K562 (cell line): Measurements from ENCODE around the gene PIK3R1. TPM values are rescaled to one million over a fixed set of nuclear protein-coding genes. Genes with fewer than 3 reads are reported as not detected.

Experiments
- ATAC-seq: fragments of 200-7000 bp; cut with Tn5 transposase; 3 replicates; pipeline ENCODE4 v1.9.1; 2020; ENCODE audit warnings: moderate library complexity
- BruUV-seq: library from RNA; stranded (reverse); fragments of 400-500 nt; replicated peaks from 2 replicates; lab custom pipeline; 2021; lab: Mats Ljungman, UMichigan
- CTCF ChIA-PET: fragments of 300-600 bp; formaldehyde crosslinking; extraction: SDS; loops from one replicate; lab custom pipeline; 2021; ENCODE audit warnings: low intra/inter-chr PET ratio; lab: Yijun Ruan, JAX
- POLR2A ChIA-PET: fragments of 300-600, 350-650 bp; sonication (Branson Sonifier 250); formaldehyde crosslinking; extraction: SDS; loops from one replicate; lab custom pipeline; 2021; ENCODE audit warnings: antibody characterized with exemption, inconsistent platforms; lab: Yijun Ruan, JAX
- DNase-seq, 4 experiments: peaks; one replicate each; pipeline versions ENCODE4 v3.0.0 to v3.0.0-alpha.2; 2011 to 2018; ENCODE audit warnings: low spot score in 3 of 4, mixed read lengths in 3 of 4; ENCODE audit errors: extremely low read depth in 1 of 4
- FAIRE-seq: peaks from 2 replicates; lab custom pipeline; 2011; peaks lifted over from hg19 to GRCh38; lab: Jason Lieb, UNC
- H2AFZ ChIP-seq: 2 replicates; pipeline ENCODE4 v1.6.0; 2011; ENCODE audit warnings: low read depth, low read length, control low read depth, inconsistent platforms
- H3K27ac ChIP-seq: fragments of 200-600 bp; 3 replicates; pipeline ENCODE4 v1.8.0; 2011; ENCODE audit warnings: low read depth, mild to moderate bottlenecking, control low read depth, inconsistent platforms, low read length, moderate library complexity, mixed read lengths; ENCODE audit errors: extremely low read depth
- H3K27me3 ChIP-seq, 2 experiments: fragments of 300-600 bp in 1 of 2; 2 replicates in 1 of 2; 3 replicates in 1 of 2; pipeline versions ENCODE4 v1.6.0 to v1.8.0; 2011; ENCODE audit warnings: inconsistent platforms in 2 of 2, low read length in 2 of 2, mild to moderate bottlenecking in 1 of 2, mixed read lengths in 1 of 2, moderate library complexity in 1 of 2; ENCODE audit not compliant: control insufficient read depth in 2 of 2, insufficient read depth in 2 of 2
- H3K36me3 ChIP-seq: fragments of 300-600 bp; 3 replicates; pipeline ENCODE4 v1.8.0; 2011; ENCODE audit warnings: mild to moderate bottlenecking, low read length, inconsistent platforms; ENCODE audit not compliant: control insufficient read depth, insufficient read depth
- H3K4me1 ChIP-seq, 2 experiments: fragments of 200-600 bp in 1 of 2; replicated peaks in 1 of 2; 2 replicates in 1 of 2; 3 replicates in 1 of 2; pipeline versions ENCODE4 v1.5.1 to v1.8.0; 2011; ENCODE audit warnings: inconsistent platforms in 2 of 2, low read length in 2 of 2, mild to moderate bottlenecking in 1 of 2, mixed read lengths in 1 of 2, moderate library complexity in 1 of 2; ENCODE audit not compliant: control insufficient read depth in 2 of 2, insufficient read depth in 2 of 2
- H3K4me2 ChIP-seq: 2 replicates; pipeline ENCODE4 v1.6.1; 2011; ENCODE audit warnings: low read length, control low read depth, inconsistent platforms, mixed read lengths; ENCODE audit not compliant: insufficient read depth
- H3K4me3 ChIP-seq: fragments of 200-600 bp; sonication (generic), shearing (Covaris generic); 2 replicates; pipeline ENCODE4 v1.5.1; 2016; ENCODE audit warnings: control low read depth, inconsistent platforms
- H3K79me2 ChIP-seq: fragments of 200-600 bp; 3 replicates; pipeline ENCODE4 v1.8.0; 2011; ENCODE audit warnings: low read length, inconsistent platforms; ENCODE audit not compliant: control insufficient read depth, insufficient read depth
- H3K9ac ChIP-seq, 2 experiments: 2 replicates each; pipeline versions ENCODE4 v1.6.0 to v1.6.1; 2011; ENCODE audit warnings: low read depth in 2 of 2, low read length in 2 of 2, control low read depth in 1 of 2, inconsistent platforms in 1 of 2, mild to moderate bottlenecking in 1 of 2, mixed read lengths in 1 of 2; ENCODE audit not compliant: insufficient read depth in 1 of 2
- H3K9me1 ChIP-seq: one replicate; pipeline ENCODE4 v1.6.0; 2011; ENCODE audit warnings: inconsistent platforms, mild to moderate bottlenecking, low read length, moderate library complexity; ENCODE audit not compliant: control insufficient read depth, insufficient read depth
- H3K9me3 ChIP-seq: replicated peaks from 2 replicates; pipeline ENCODE4 v1.5.1; 2011; ENCODE audit warnings: low read depth, low read length, inconsistent platforms; ENCODE audit not compliant: control insufficient read depth, insufficient read depth
- H4K20me1 ChIP-seq: replicated peaks from 2 replicates; pipeline ENCODE4 v1.6.1; 2011; ENCODE audit warnings: low read length, inconsistent platforms, mixed read lengths; ENCODE audit not compliant: control insufficient read depth, insufficient read depth
- CHD2 ChIP-seq: IDR thresholded peaks from 2 replicates; pipeline ENCODE4 v1.6.1; 2011; ENCODE audit warnings: low read depth, low read length
- HMG20A ChIP-seq: fragments of 450-650 bp; formaldehyde crosslinking; conservative IDR thresholded peaks from 2 replicates; pipeline ENCODE4 v1.4.0; 2020; ENCODE audit warnings: mild to moderate bottlenecking, mixed read lengths
- NR1H2 ChIP-seq: sonication (generic); formaldehyde crosslinking; IDR thresholded peaks from 2 replicates; pipeline ENCODE4 v1.4.0; 2020; ENCODE audit warnings: mild to moderate bottlenecking, missing genetic modification reagents
- OTX1 ChIP-seq: fragments of 450-650 bp; formaldehyde crosslinking; IDR thresholded peaks from 2 replicates; pipeline ENCODE4 v1.4.0; 2022; ENCODE audit warnings: mild to moderate bottlenecking
- SMAD2 ChIP-seq: fragments of 150-350 bp; IDR thresholded peaks from 2 replicates; pipeline ENCODE4 v1.6.1; 2014; ENCODE audit warnings: low read depth, mild to moderate bottlenecking, low read length
- STAT5A ChIP-seq: IDR thresholded peaks from 2 replicates; pipeline ENCODE4 v1.6.1; 2012; ENCODE audit warnings: low read length, inconsistent platforms, borderline replicate concordance
- ZNF589 ChIP-seq: fragments of 200-800 bp; sonication (Bioruptor generic); IDR thresholded peaks from 2 replicates; pipeline ENCODE4 v1.6.1; 2016; ENCODE audit warnings: low read depth, missing genetic modification characterization, missing compliant biosample characterization
- WGBS: fragments of 100-300 bp; shearing (Covaris generic); methylation state at CpG from one replicate; pipeline ENCODE4 v1.1.6; 2016; ENCODE audit warnings: low coverage, mixed read lengths; ENCODE audit not compliant: insufficient coverage; ENCODE audit errors: missing lambda C conversion rate; 5-methylcytosine and 5-hydroxymethylcytosine counted together
- in situ Hi-C: fragments of 300-500 bp; cut with MboI; formaldehyde crosslinking; loops from 4 replicates; pipeline ENCODE4 v1.15.0; 2018; ENCODE audit warnings: inconsistent platforms, mixed read lengths
- intact Hi-C: fragments of 100-400 bp; cut with micrococcal nuclease; formaldehyde crosslinking; loops from 2 replicates; pipeline ENCODE4 v1.14.2; 2022
- polyA plus RNA-seq, 8 experiments: library from polyadenylated mRNA; depleted of rRNA in 4 of 8; stranded (reverse) in 5 of 8; unstranded in 3 of 8; fragments of >200 nt; fragmentation: Nextera tagmentation in 2 of 8; fragmentation: Illumina TruSeq in 1 of 8; extraction: Ambion mirVana in 2 of 8; extraction: Trizol in 1 of 8; gene quantifications; 2 replicates each; pipeline versions ENCODE4 v1.2.1 to v1.2.3, GENCODE V29; 2011 to 2014; ENCODE audit warnings: inconsistent platforms in 1 of 8, missing spikeins in 1 of 8
- total RNA-seq, 7 experiments: library from RNA; depleted of rRNA in 6 of 7; stranded (reverse); fragments of >200 nt in 6 of 7; fragmentation: Illumina TruSeq in 2 of 7; extraction: Trizol in 2 of 7; gene quantifications; 2 replicates each; pipeline versions ENCODE4 v1.2.1 to v1.2.3, GENCODE V29; 2011 to 2021; ENCODE audit warnings: low replicate concordance in 1 of 7
- TF ChIP-seq, protein P1 (sequence below): sonication (generic); formaldehyde crosslinking; IDR thresholded peaks from 2 replicates; pipeline ENCODE4 v1.8.1; 2023; ENCODE audit warnings: mild to moderate bottlenecking, missing genetic modification reagents, moderate library complexity
- TF ChIP-seq, protein P2 (sequence below): sonication (generic); formaldehyde crosslinking; IDR thresholded peaks from 2 replicates; pipeline ENCODE4 v1.8.1; 2022; ENCODE audit warnings: missing genetic modification reagents

Gene PIK3R1
- total and polyA plus RNA-seq, 9 of the 15 experiments (the other 6 are each of a cell fraction or from before 2014, with no cell fraction given): 1.1 to 9.7 (median 4.8) TPM

DNA sequence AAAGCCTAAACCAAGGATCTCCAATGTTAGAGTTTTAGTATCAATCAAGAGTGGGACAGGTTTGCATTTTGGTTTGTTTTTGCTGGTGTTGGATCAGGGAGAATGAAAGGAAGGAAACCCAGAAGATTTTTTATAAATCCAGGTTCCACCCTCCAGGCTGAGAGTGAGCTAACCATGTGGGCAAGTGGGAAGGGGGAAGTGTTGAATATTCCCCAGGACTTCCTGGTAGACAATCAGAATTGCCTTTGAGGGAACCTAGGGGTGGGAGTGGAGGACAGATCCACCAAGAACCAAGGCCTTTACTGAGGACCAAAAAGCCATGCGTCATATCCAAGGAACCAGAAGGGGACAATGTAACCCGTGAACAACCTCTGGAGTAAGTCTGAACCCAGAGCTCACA lies 33.5 kb upstream of the PIK3R1 start:
- Histone ChIP-seq H2AFZ (no peak overlapping the region), H3K9ac (no peak overlapping the region), H3K27me3 (peaks cover under 1 to 8% of the 10 kb centered on the region in 2 experiments; a peak in 3 of 5 replicates), H3K79me2 (no peaks in the 10 kb centered on the region), H3K4me3 (no peak overlapping the region), H3K4me1 (0 out of 5 replicates have a peak, but pooled peaks cover 0 to 2% of the 10 kb centered on the region in 2 experiments), H4K20me1 (no peaks in the 10 kb centered on the region), H3K4me2 (no peak overlapping the region), H3K27ac (no peak overlapping the region), H3K9me1 (no peaks in the 10 kb centered on the region), H3K9me3 (no peaks in the 10 kb centered on the region), H3K36me3 (no peaks in the 10 kb centered on the region)
- CTCF ChIA-PET: no interaction called here
- intact Hi-C loops: no loop called here
- 6% methylated on average over 2 of the region's 2 CpGs for WGBS
- no TSS peak for BruUV-seq
- TF ChIP-seq ZNF589: no peak
- in situ Hi-C loops: no loop called here
- ATAC-seq (no peak), FAIRE-seq (no peak), DNase-seq (no peak)
- POLR2A ChIA-PET: interaction anchor here (1.4 kb wide), 1 partner anchor 11 kb away, joined by 3 read pairs; no protein-coding TSS in a partner anchor

DNA sequence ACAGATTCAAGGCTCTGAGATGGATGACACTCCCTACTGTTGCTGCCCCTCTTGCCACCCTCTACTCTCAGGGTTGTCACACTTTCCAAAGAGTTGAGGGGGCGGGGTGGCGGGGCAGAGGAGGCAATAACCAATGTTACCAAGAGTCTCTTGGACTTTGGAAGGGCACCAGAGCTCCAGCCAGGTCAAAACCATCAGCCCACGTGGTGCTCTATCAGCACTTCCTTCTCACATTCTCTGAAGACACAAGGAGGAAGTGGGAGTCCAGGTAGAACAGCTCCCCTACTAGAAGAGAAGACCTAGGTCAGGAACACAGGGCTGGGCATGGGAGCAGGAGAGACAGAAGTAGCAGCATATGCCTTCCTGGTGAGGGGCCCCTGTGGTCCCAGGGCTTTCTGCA lies 33.0 kb upstream of the PIK3R1 start:
- Histone ChIP-seq H3K4me1 (peaks cover 0 to 5% of the 10 kb centered on the region in 2 experiments; a peak in 1 of 5 replicates), H3K79me2 (no peaks in the 10 kb centered on the region), H3K36me3 (no peaks in the 10 kb centered on the region), H3K4me3 (no peak overlapping the region), H4K20me1 (no peaks in the 10 kb centered on the region)
- in situ Hi-C loops: no loop called here
- POLR2A ChIA-PET: interaction anchor here (1.4 kb wide), 1 partner anchor 11 kb away, joined by 3 read pairs; no protein-coding TSS in a partner anchor
- WGBS: 0% methylated on average over 3 of the region's 3 CpGs
- FAIRE-seq: no peak
- no peak for TF ChIP-seq SMAD2
- TF ChIP-seq HMG20A (CRISPR knock-in tag): no peak
- TF ChIP-seq, protein P1, sequence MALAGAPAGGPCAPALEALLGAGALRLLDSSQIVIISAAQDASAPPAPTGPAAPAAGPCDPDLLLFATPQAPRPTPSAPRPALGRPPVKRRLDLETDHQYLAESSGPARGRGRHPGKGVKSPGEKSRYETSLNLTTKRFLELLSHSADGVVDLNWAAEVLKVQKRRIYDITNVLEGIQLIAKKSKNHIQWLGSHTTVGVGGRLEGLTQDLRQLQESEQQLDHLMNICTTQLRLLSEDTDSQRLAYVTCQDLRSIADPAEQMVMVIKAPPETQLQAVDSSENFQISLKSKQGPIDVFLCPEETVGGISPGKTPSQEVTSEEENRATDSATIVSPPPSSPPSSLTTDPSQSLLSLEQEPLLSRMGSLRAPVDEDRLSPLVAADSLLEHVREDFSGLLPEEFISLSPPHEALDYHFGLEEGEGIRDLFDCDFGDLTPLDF (CRISPR knock-in tag): no peak
- no peak for TF ChIP-seq STAT5A
- no peak for TF ChIP-seq NR1H2 (CRISPR knock-in tag)
- TF ChIP-seq, protein P2, sequence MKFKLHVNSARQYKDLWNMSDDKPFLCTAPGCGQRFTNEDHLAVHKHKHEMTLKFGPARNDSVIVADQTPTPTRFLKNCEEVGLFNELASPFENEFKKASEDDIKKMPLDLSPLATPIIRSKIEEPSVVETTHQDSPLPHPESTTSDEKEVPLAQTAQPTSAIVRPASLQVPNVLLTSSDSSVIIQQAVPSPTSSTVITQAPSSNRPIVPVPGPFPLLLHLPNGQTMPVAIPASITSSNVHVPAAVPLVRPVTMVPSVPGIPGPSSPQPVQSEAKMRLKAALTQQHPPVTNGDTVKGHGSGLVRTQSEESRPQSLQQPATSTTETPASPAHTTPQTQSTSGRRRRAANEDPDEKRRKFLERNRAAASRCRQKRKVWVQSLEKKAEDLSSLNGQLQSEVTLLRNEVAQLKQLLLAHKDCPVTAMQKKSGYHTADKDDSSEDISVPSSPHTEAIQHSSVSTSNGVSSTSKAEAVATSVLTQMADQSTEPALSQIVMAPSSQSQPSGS (CRISPR knock-in tag): no peak
- no peak for TF ChIP-seq CHD2
- no peak for TF ChIP-seq OTX1 (CRISPR knock-in tag)
- TF ChIP-seq, all 486 proteins: peak for 0
- CTCF ChIA-PET: no interaction called here
- DNase-seq (no peak), ATAC-seq (no peak)
- H3K27ac ChIP-seq: no peak overlapping the region
- no peak overlapping the region for H3K9ac ChIP-seq
- no peaks in the 10 kb centered on the region for H3K9me3 ChIP-seq
- H3K4me2 ChIP-seq: no peak overlapping the region
- intact Hi-C loops: no loop called here
- BruUV-seq: no TSS peak
- H3K9me1 ChIP-seq: no peaks in the 10 kb centered on the region
- H3K27me3 ChIP-seq: peaks cover 5 to 13% of the 10 kb centered on the region in 2 experiments; a peak in 3 of 5 replicates
- H2AFZ ChIP-seq: no peak overlapping the region
